Measurements from ENCODE around the gene RABGEF1. TPM values are rescaled to one million over a fixed set of nuclear protein-coding genes. Genes with fewer than 3 reads are reported as not detected.
A peak's percentile ranks its signal among the peaks of the same experiment; 100 is the strongest.
"Not testable (repeated sequence)": the region's sequence is repeated elsewhere in the genome, so short reads cannot be mapped to it uniquely, and the experiment has no call there.

RABGEF1 gene
- total RNA-seq, 6 experiments from 2014 or later, result 38.6 to 45.3 (median 42.5) TPM

- Mint-ChIP-seq H3K9me3 (peaks cover 7% of the 10 kb centered on the region), H3K27ac (peak overlapping the region; percentile 40; the same call in 1 of the 2 replicates), H3K4me1 (ENCODE audit: low read depth) (peaks cover 25% of the 10 kb centered on the region), H3K4me3 (no peak overlapping the region), H3K36me3 (ENCODE audit: low read depth) (peaks cover 40% of the 10 kb centered on the region), H3K27me3 (ENCODE audit: insufficient read depth) (no peaks in the 10 kb centered on the region; the same call in 1 of the 2 replicates)
- no peak for DNase-seq
- no peak for TF ChIP-seq CTCF (IDR thresholded peaks at IDR 0.05)
Measured at GRCh38 chr7:66758950-66759628, 18.6 kb downstream of the RABGEF1 start.

GRCh38 chr7:66763183-66763582 is 22.6 kb downstream of the RABGEF1 start:
- not testable (repeated sequence) for H3K9me3 Mint-ChIP-seq; DNase-seq; H3K27me3 Mint-ChIP-seq (ENCODE audit: insufficient read depth)
- H3K4me3 Mint-ChIP-seq, result 0 out of 2 replicates have a peak overlapping the region, but pooled peaks have one; percentile 36
- peaks cover 40% of the 10 kb centered on the region for H3K36me3 Mint-ChIP-seq (ENCODE audit: low read depth)
- peak overlapping the region; percentile 84 for H3K27ac Mint-ChIP-seq
- H3K4me1 Mint-ChIP-seq (ENCODE audit: low read depth), result peaks cover 47% of the 10 kb centered on the region

GRCh38 chr7:66763633-66764355 is 23.3 kb downstream of the RABGEF1 start:
- H3K9me3 Mint-ChIP-seq; H3K27me3 Mint-ChIP-seq (ENCODE audit: insufficient read depth): not testable (repeated sequence)
- peak overlapping the region; percentile 36; the same call in 1 of the 2 replicates for H3K4me3 Mint-ChIP-seq
- peaks cover 49% of the 10 kb centered on the region for H3K4me1 Mint-ChIP-seq (ENCODE audit: low read depth)
- peak overlapping the region; percentile 84 for H3K27ac Mint-ChIP-seq
- DNase-seq, result peak; percentile 85
- peaks cover 35% of the 10 kb centered on the region for H3K36me3 Mint-ChIP-seq (ENCODE audit: low read depth)

- Mint-ChIP-seq H3K4me1 (ENCODE audit: low read depth) (peaks cover 53% of the 10 kb centered on the region), H3K36me3 (ENCODE audit: low read depth) (peaks cover 26% of the 10 kb centered on the region), H3K27ac (peak overlapping the region; percentile 84; the same call in 1 of the 2 replicates)
- H3K4me3 Mint-ChIP-seq; H3K9me3 Mint-ChIP-seq; H3K27me3 Mint-ChIP-seq (ENCODE audit: insufficient read depth); DNase-seq: not testable (repeated sequence)
Measured at GRCh38 chr7:66764905-66765304, 24.4 kb downstream of the RABGEF1 start.

GRCh38 chr7:66765322-66766025 is 24.9 kb downstream of the RABGEF1 start:
- not testable (repeated sequence) for H3K4me3 Mint-ChIP-seq; DNase-seq; H3K27me3 Mint-ChIP-seq (ENCODE audit: insufficient read depth); H3K9me3 Mint-ChIP-seq
- peaks cover 59% of the 10 kb centered on the region for H3K4me1 Mint-ChIP-seq (ENCODE audit: low read depth)
- H3K27ac Mint-ChIP-seq, result peak overlapping the region; percentile 6; the same call in 1 of the 2 replicates
- peaks cover 21% of the 10 kb centered on the region for H3K36me3 Mint-ChIP-seq (ENCODE audit: low read depth)

- H3K4me3 Mint-ChIP-seq, result no peak overlapping the region
- H3K36me3 Mint-ChIP-seq (ENCODE audit: low read depth), result peaks cover 19% of the 10 kb centered on the region
- no peak for TF ChIP-seq CTCF (IDR thresholded peaks at IDR 0.05)
- H3K27ac Mint-ChIP-seq, result no peak overlapping the region
- no peak for DNase-seq
- no peaks in the 10 kb centered on the region for H3K27me3 Mint-ChIP-seq (ENCODE audit: insufficient read depth)
- H3K9me3 Mint-ChIP-seq, result peaks cover 7% of the 10 kb centered on the region
- peaks cover 63% of the 10 kb centered on the region for H3K4me1 Mint-ChIP-seq (ENCODE audit: low read depth)
Measured at GRCh38 chr7:66766041-66766440, 25.5 kb downstream of the RABGEF1 start.

GRCh38 chr7:66767486-66767885 is 27.0 kb downstream of the RABGEF1 start:
- peaks cover 23% of the 10 kb centered on the region for H3K36me3 Mint-ChIP-seq (ENCODE audit: low read depth)
- not testable (repeated sequence) for H3K27ac Mint-ChIP-seq; DNase-seq; H3K9me3 Mint-ChIP-seq; H3K4me3 Mint-ChIP-seq; H3K27me3 Mint-ChIP-seq (ENCODE audit: insufficient read depth)
- H3K4me1 Mint-ChIP-seq (ENCODE audit: low read depth), result peaks cover 69% of the 10 kb centered on the region

All from HFFc6 (cell line).